ENCODE measurements around the gene CDH13.

- no peak for TF ChIP-seq CTCF (IDR thresholded peaks at IDR 0.05)
- no peak for TF ChIP-seq EP300 (IDR thresholded peaks at IDR 0.05)
- no peak for TF ChIP-seq POLR2A (IDR thresholded peaks at IDR 0.05)
Observed at GRCh38 chr16:82867485-82867884, 240.7 kb downstream of the CDH13 start.
